NCI-H2196 treated with DMSO at 0.1 percent for 48 hours (cell line): ENCODE data around the gene ENDOD1.

Source experiments
- DNase-seq: peaks from one replicate; lab custom pipeline; 2025; ENCODE audit not compliant: unreplicated experiment; lab: John Stamatoyannopoulos, UW

The ENDOD1 gene

GRCh38 chr11:95166781-95167180 lies 77.1 kb downstream of the ENDOD1 start:
- no peak for DNase-seq

DNA sequence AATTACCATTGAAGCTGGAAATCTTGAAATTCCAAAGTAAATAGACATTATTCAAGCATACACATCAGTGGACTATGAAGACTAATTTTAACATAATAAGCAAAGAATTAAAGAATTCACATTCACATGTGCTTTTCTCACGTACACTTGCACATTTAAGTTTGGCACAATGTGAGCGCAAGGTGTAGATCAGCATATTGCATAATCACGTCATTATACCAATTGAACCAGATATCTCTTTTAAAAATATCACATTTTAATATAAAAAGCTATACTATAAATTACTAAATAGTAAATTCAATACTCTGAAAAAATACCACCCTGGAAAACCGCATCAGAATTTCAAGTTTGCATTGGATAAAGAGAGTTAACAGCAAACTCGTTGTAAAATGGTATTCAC lies 80.6 kb downstream of the ENDOD1 start:
- no peak for DNase-seq

DNA sequence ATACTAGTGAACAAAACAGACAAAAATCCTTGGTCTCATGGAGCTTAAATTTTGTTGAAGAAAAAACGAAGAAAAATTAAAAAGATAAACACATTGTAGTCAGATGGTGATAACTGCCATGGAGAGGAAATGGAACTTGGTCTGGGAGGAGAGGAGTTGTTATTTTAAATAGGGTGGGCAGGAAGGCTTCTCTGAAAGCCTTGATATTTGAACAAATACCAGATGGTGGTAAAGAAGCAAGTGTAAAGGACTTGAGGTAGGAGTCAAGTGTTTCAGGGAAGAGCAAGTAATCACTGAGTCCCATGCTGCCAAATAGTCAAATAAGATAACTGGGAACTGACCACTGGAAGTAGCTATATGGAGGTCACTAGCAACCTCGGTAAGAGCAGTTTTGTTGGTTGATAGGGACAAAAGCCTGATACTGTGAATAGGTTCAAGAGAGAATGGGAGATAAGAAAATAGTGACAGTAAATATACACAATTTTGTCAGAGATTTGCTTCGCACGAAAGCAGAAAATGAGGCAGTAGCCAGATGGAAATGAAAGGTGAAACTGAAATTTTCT lies 86.3 kb downstream of the ENDOD1 start:
- no peak for DNase-seq
